Sigmoid colon (tissue), 7 donors: ENCODE results near the gene PARS2. TPM values are rescaled to one million over a fixed set of nuclear protein-coding genes. Genes with fewer than 3 reads are reported as not detected.
A peak's percentile ranks its signal among the peaks of the same experiment; 100 is the strongest.

Source experiments
- DNase-seq: peaks from one replicate; pipeline ENCODE4 v3.0.0-alpha.2; 2019
- H3K27ac ChIP-seq, 4 donors: fragments of 200-600 bp; sonication (generic); one replicate each; pipeline ENCODE4 v1.5.1; 2016 to 2019; ENCODE audit warnings: mild to moderate bottlenecking in 1 of 4
- H3K27me3 ChIP-seq, 3 donors: fragments of 200-600 bp; sonication (generic); one replicate each; pipeline ENCODE4 v1.5.1; 2019; ENCODE audit warnings: mild to moderate bottlenecking in 1 of 3
- H3K36me3 ChIP-seq, 4 donors: fragments of 200-600 bp; sonication (generic); one replicate each; pipeline ENCODE4 v1.5.1; 2016 to 2019
- H3K4me1 ChIP-seq, 4 donors: fragments of 200-600 bp; sonication (generic); one replicate each; pipeline ENCODE4 v1.5.1; 2017 to 2019
- H3K4me3 ChIP-seq, 4 donors: fragments of 200-600 bp; sonication (generic); one replicate each; pipeline ENCODE4 v1.5.1; 2017 to 2019; ENCODE audit warnings: mild to moderate bottlenecking in 2 of 4, moderate library complexity in 1 of 4
- H3K9me3 ChIP-seq, 4 donors: fragments of 200-600 bp in 3 of 4; sonication (generic) in 3 of 4; one replicate each; pipeline versions ENCODE4 v1.5.1 to v1.6.1; 2013 to 2019
- CTCF ChIP-seq, 4 experiments: fragments of 450-650 bp in 3 of 4; fragments of 200-600 bp in 1 of 4; IDR thresholded peaks; one replicate each; pipeline ENCODE4 v1.5.1; 2016 to 2019; ENCODE audit warnings: antibody characterized with exemption in 4 of 4, mild to moderate bottlenecking in 3 of 4, moderate library complexity in 2 of 4
- EP300 ChIP-seq, 4 donors: sonication (generic); formaldehyde crosslinking; IDR thresholded peaks; one replicate each; pipeline ENCODE4 v1.6.1; 2017; ENCODE audit warnings: antibody characterized with exemption in 4 of 4
- POLR2A ChIP-seq, 2 donors: fragments of 450-650 bp; IDR thresholded peaks; one replicate each; pipeline ENCODE4 v1.6.1; 2016; ENCODE audit warnings: antibody characterized with exemption in 2 of 2, mild to moderate bottlenecking in 2 of 2, moderate library complexity in 2 of 2
- POLR2AphosphoS5 ChIP-seq, 4 donors: sonication (generic); formaldehyde crosslinking; IDR thresholded peaks; one replicate each; pipeline ENCODE4 v1.6.1; 2017; ENCODE audit warnings: antibody characterized with exemption in 4 of 4
- WGBS, 2 donors: extraction: QIAGEN DNeasy Blood & Tissue Kit; methylation state at CpG; one replicate each; pipeline ENCODE4 v1.1.7; 2013; 5-methylcytosine and 5-hydroxymethylcytosine counted together
- intact Hi-C: fragments of 100-400 bp; cut with DNase I; formaldehyde crosslinking; loops from one replicate; pipeline ENCODE4 v1.15.1; 2023
- polyA plus RNA-seq, 3 donors: library from polyadenylated mRNA; stranded (reverse); fragments of 200-250 nt; gene quantifications; one replicate each; pipeline ENCODE4 v1.2.3, GENCODE V29; 2013
- total RNA-seq, 4 donors: library from RNA; depleted of rRNA; stranded (reverse); fragments of >200 nt; gene quantifications; one replicate each; pipeline ENCODE4 v1.1.0, GENCODE V29; 2016
- donor health status: healthy with polysubstance abuse.
- donor health status: Bipolar disorder and iron deficiency.
- donor health status: healthy.

Gene PARS2
- total and polyA plus RNA-seq, 7 donors: 3.3 to 6.0 (median 5.1) TPM

GRCh38 chr1:54791880-54792522, 27.7 kb upstream of the PARS2 start:
- no peak overlapping the region for H3K4me3 ChIP-seq
- peak overlapping the region in 3 of 4 donors; percentile 69 to 79 (median 75) for H3K27ac ChIP-seq
- no peaks in the 10 kb centered on the region for H3K36me3 ChIP-seq
- no peaks in the 10 kb centered on the region for H3K9me3 ChIP-seq
- peak in 3 of 4 experiments; percentile 28 to 39 (median 28) for TF ChIP-seq CTCF (IDR thresholded peaks at IDR 0.05)
- TF ChIP-seq EP300 (IDR thresholded peaks at IDR 0.05): no peak
- no peak for TF ChIP-seq POLR2AphosphoS5 (IDR thresholded peaks at IDR 0.05)
- no peak for TF ChIP-seq POLR2A (IDR thresholded peaks at IDR 0.05)
- no peak for DNase-seq
- WGBS, 2 donors: 92 to 95% methylated on average over 13 of the region's 13 CpGs
- intact Hi-C loops: loop anchor here (10.0 kb wide), 1 partner anchor 207 kb away; no protein-coding TSS in a partner anchor
- peaks cover 0 to 39% (median 20%) of the 10 kb centered on the region in 4 donors for H3K4me1 ChIP-seq
- no peaks in the 10 kb centered on the region for H3K27me3 ChIP-seq

GRCh38 chr1:54788459-54788858, 24.1 kb upstream of the PARS2 start:
- Histone ChIP-seq H3K36me3 (no peaks in the 10 kb centered on the region), H3K4me1 (peaks cover 0 to 31% (median 20%) of the 10 kb centered on the region in 4 donors), H3K27ac (no peak overlapping the region), H3K4me3 (no peak overlapping the region), H3K9me3 (no peaks in the 10 kb centered on the region), H3K27me3 (no peaks in the 10 kb centered on the region)
- DNase-seq: no peak
- intact Hi-C loops: no loop called here
- TF ChIP-seq POLR2AphosphoS5 (IDR thresholded peaks at IDR 0.05): no peak
- no peak for TF ChIP-seq EP300 (IDR thresholded peaks at IDR 0.05)
- no peak for TF ChIP-seq POLR2A (IDR thresholded peaks at IDR 0.05)
- no peak for TF ChIP-seq CTCF (IDR thresholded peaks at IDR 0.05)
- WGBS, 2 donors: 78% methylated on average over 5 of the region's 5 CpGs

- no peak for DNase-seq
- no peak for TF ChIP-seq POLR2A (IDR thresholded peaks at IDR 0.05)
- TF ChIP-seq CTCF (IDR thresholded peaks at IDR 0.05): no peak
- 83 to 90% methylated on average over 11 of the region's 11 CpGs for WGBS, 2 donors
- Histone ChIP-seq H3K9me3 (no peaks in the 10 kb centered on the region), H3K27ac (no peak overlapping the region), H3K27me3 (no peaks in the 10 kb centered on the region), H3K4me1 (peaks cover 0 to 22% (median 13%) of the 10 kb centered on the region in 4 donors), H3K36me3 (no peaks in the 10 kb centered on the region), H3K4me3 (no peak overlapping the region)
- intact Hi-C loops: no loop called here
These were observed 23.3 kb upstream of the PARS2 start for GRCh38 chr1:54787604-54788003.

GRCh38 chr1:54786778-54787177, 22.5 kb upstream of the PARS2 start:
- WGBS, 2 donors: 93 to 96% methylated on average over 8 of the region's 8 CpGs
- Histone ChIP-seq H3K27me3 (peaks cover 0 to 2% (median 0%) of the 10 kb centered on the region in 3 donors), H3K4me3 (no peak overlapping the region), H3K4me1 (peaks cover 0 to 18% (median 6%) of the 10 kb centered on the region in 4 donors), H3K36me3 (no peaks in the 10 kb centered on the region), H3K27ac (no peak overlapping the region), H3K9me3 (no peaks in the 10 kb centered on the region)
- TF ChIP-seq CTCF (IDR thresholded peaks at IDR 0.05) (no peak), EP300 (IDR thresholded peaks at IDR 0.05) (no peak), POLR2AphosphoS5 (IDR thresholded peaks at IDR 0.05) (no peak), POLR2A (IDR thresholded peaks at IDR 0.05) (no peak)
- intact Hi-C loops: no loop called here
- DNase-seq: no peak

- Histone ChIP-seq H3K27me3 (peaks cover 0 to 12% (median 0%) of the 10 kb centered on the region in 3 donors), H3K36me3 (no peaks in the 10 kb centered on the region), H3K9me3 (no peaks in the 10 kb centered on the region), H3K27ac (no peak overlapping the region), H3K4me1 (peaks cover 0 to 24% (median 8%) of the 10 kb centered on the region in 4 donors), H3K4me3 (no peak overlapping the region)
- no peak for DNase-seq
- 88 to 94% methylated on average over 2 of the region's 2 CpGs for WGBS, 2 donors
- TF ChIP-seq POLR2AphosphoS5 (IDR thresholded peaks at IDR 0.05): no peak
- intact Hi-C loops: no loop called here
These were observed 19.7 kb upstream of the PARS2 start for GRCh38 chr1:54784066-54784465.
